Measurements from ENCODE around the gene FAM120B.
"Not testable (repeated sequence)": the region's sequence is repeated elsewhere in the genome, so short reads cannot be mapped to it uniquely, and the experiment has no call there.

Gene FAM120B

GRCh38 chr6:170381562-170381961 lies 75.0 kb downstream of the FAM120B start:
- Histone ChIP-seq H3K9ac (ENCODE audit: insufficient read length, low read depth) (no peak overlapping the region), H3K4me3 (ENCODE audit: insufficient read length, low read depth) (no peak overlapping the region), H3K27me3 (ENCODE audit: insufficient read depth, insufficient read length) (no peaks in the 10 kb centered on the region), H3K36me3 (ENCODE audit: insufficient read depth, insufficient read length, low read length) (peaks cover under 1% of the 10 kb centered on the region), H3K9me3 (ENCODE audit: insufficient read depth, low read length) (no peaks in the 10 kb centered on the region), H3K4me1 (ENCODE audit: insufficient read depth, insufficient read length) (peaks cover 2% of the 10 kb centered on the region)
- TF ChIP-seq YY1 (IDR thresholded peaks at IDR 0.05; ENCODE audit: insufficient read depth, insufficient read length) (no peak), ZNF274 (IDR thresholded peaks at IDR 0.05; ENCODE audit: low read depth, low read length) (no peak), SUZ12 (IDR thresholded peaks at IDR 0.05; ENCODE audit: extremely low read depth, insufficient read depth, insufficient read length) (no peak)
- DNase-seq (ENCODE audit: low read depth, low spot score) = no peak

- TF ChIP-seq YY1 (IDR thresholded peaks at IDR 0.05; ENCODE audit: insufficient read depth, insufficient read length) (no peak), SUZ12 (IDR thresholded peaks at IDR 0.05; ENCODE audit: extremely low read depth, insufficient read depth, insufficient read length) (no peak)
- H3K9me3 ChIP-seq (ENCODE audit: insufficient read depth, low read length) = no peaks in the 10 kb centered on the region
- H3K36me3 ChIP-seq (ENCODE audit: insufficient read depth, insufficient read length, low read length) = peaks cover 6% of the 10 kb centered on the region
- DNase-seq (ENCODE audit: low read depth, low spot score) = no peak
- H3K27me3 ChIP-seq (ENCODE audit: insufficient read depth, insufficient read length) = no peaks in the 10 kb centered on the region
- no peak overlapping the region for H3K9ac ChIP-seq (ENCODE audit: insufficient read length, low read depth)
- H3K4me1 ChIP-seq (ENCODE audit: insufficient read depth, insufficient read length) = peaks cover 2% of the 10 kb centered on the region
- H3K4me3 ChIP-seq (ENCODE audit: insufficient read length, low read depth) = no peak overlapping the region
These were observed 77.0 kb downstream of the FAM120B start for GRCh38 chr6:170383466-170384035.

GRCh38 chr6:170385506-170385905 lies 78.9 kb downstream of the FAM120B start:
- Histone ChIP-seq H3K4me1 (ENCODE audit: insufficient read depth, insufficient read length) (peaks cover 2% of the 10 kb centered on the region), H3K27me3 (ENCODE audit: insufficient read depth, insufficient read length) (no peaks in the 10 kb centered on the region), H3K9me3 (ENCODE audit: insufficient read depth, low read length) (no peaks in the 10 kb centered on the region), H3K36me3 (ENCODE audit: insufficient read depth, insufficient read length, low read length) (peaks cover 16% of the 10 kb centered on the region), H3K9ac (ENCODE audit: insufficient read length, low read depth) (no peak overlapping the region), H3K4me3 (ENCODE audit: insufficient read length, low read depth) (no peak overlapping the region)
- TF ChIP-seq YY1 (IDR thresholded peaks at IDR 0.05; ENCODE audit: insufficient read depth, insufficient read length) (no peak), SUZ12 (IDR thresholded peaks at IDR 0.05; ENCODE audit: extremely low read depth, insufficient read depth, insufficient read length) (no peak), ZNF274 (IDR thresholded peaks at IDR 0.05; ENCODE audit: low read depth, low read length) (no peak)
- DNase-seq (ENCODE audit: low read depth, low spot score) = no peak

GRCh38 chr6:170388113-170388512 lies 81.6 kb downstream of the FAM120B start:
- Histone ChIP-seq H3K4me1 (ENCODE audit: insufficient read depth, insufficient read length) (peaks cover 2% of the 10 kb centered on the region), H3K27me3 (ENCODE audit: insufficient read depth, insufficient read length) (no peaks in the 10 kb centered on the region), H3K4me3 (ENCODE audit: insufficient read length, low read depth) (no peak overlapping the region), H3K9ac (ENCODE audit: insufficient read length, low read depth) (no peak overlapping the region), H3K9me3 (ENCODE audit: insufficient read depth, low read length) (no peaks in the 10 kb centered on the region), H3K36me3 (ENCODE audit: insufficient read depth, insufficient read length, low read length) (peaks cover 22% of the 10 kb centered on the region)
- DNase-seq (ENCODE audit: low read depth, low spot score) = no peak
- TF ChIP-seq ZNF274 (IDR thresholded peaks at IDR 0.05; ENCODE audit: low read depth, low read length) (no peak), YY1 (IDR thresholded peaks at IDR 0.05; ENCODE audit: insufficient read depth, insufficient read length) (no peak), SUZ12 (IDR thresholded peaks at IDR 0.05; ENCODE audit: extremely low read depth, insufficient read depth, insufficient read length) (no peak)

- no peak for DNase-seq (ENCODE audit: low read depth, low spot score)
- Histone ChIP-seq H3K9me3 (ENCODE audit: insufficient read depth, low read length) (no peaks in the 10 kb centered on the region; the same call in 1 of the 2 replicates), H3K9ac (ENCODE audit: insufficient read length, low read depth) (no peak overlapping the region), H3K4me3 (ENCODE audit: insufficient read length, low read depth) (no peak overlapping the region), H3K4me1 (ENCODE audit: insufficient read depth, insufficient read length) (no peaks in the 10 kb centered on the region), H3K36me3 (ENCODE audit: insufficient read depth, insufficient read length, low read length) (peaks cover 62% of the 10 kb centered on the region), H3K27me3 (ENCODE audit: insufficient read depth, insufficient read length) (no peaks in the 10 kb centered on the region)
- TF ChIP-seq ZNF274 (IDR thresholded peaks at IDR 0.05; ENCODE audit: low read depth, low read length) (no peak), YY1 (IDR thresholded peaks at IDR 0.05; ENCODE audit: insufficient read depth, insufficient read length) (no peak), SUZ12 (IDR thresholded peaks at IDR 0.05; ENCODE audit: extremely low read depth, insufficient read depth, insufficient read length) (no peak)
These were observed 86.5 kb downstream of the FAM120B start for GRCh38 chr6:170393033-170393432.

GRCh38 chr6:170393807-170394399 lies 87.3 kb downstream of the FAM120B start:
- no peaks in the 10 kb centered on the region for H3K4me1 ChIP-seq (ENCODE audit: insufficient read depth, insufficient read length)
- H3K4me3 ChIP-seq (ENCODE audit: insufficient read length, low read depth) = no peak overlapping the region
- TF ChIP-seq SUZ12 (IDR thresholded peaks at IDR 0.05; ENCODE audit: extremely low read depth, insufficient read depth, insufficient read length) (no peak), YY1 (IDR thresholded peaks at IDR 0.05; ENCODE audit: insufficient read depth, insufficient read length) (no peak), ZNF274 (IDR thresholded peaks at IDR 0.05; ENCODE audit: low read depth, low read length) (no peak)
- H3K9me3 ChIP-seq (ENCODE audit: insufficient read depth, low read length) = no peaks in the 10 kb centered on the region; the same call in 1 of the 2 replicates
- no peak for DNase-seq (ENCODE audit: low read depth, low spot score)
- peaks cover 61% of the 10 kb centered on the region for H3K36me3 ChIP-seq (ENCODE audit: insufficient read depth, insufficient read length, low read length)
- H3K9ac ChIP-seq (ENCODE audit: insufficient read length, low read depth) = no peak overlapping the region
- H3K27me3 ChIP-seq (ENCODE audit: insufficient read depth, insufficient read length) = no peaks in the 10 kb centered on the region

- Histone ChIP-seq H3K27me3 (ENCODE audit: insufficient read depth, insufficient read length) (no peaks in the 10 kb centered on the region), H3K36me3 (ENCODE audit: insufficient read depth, insufficient read length, low read length) (peaks cover 52% of the 10 kb centered on the region), H3K4me1 (ENCODE audit: insufficient read depth, insufficient read length) (no peaks in the 10 kb centered on the region), H3K4me3 (ENCODE audit: insufficient read length, low read depth) (no peak overlapping the region), H3K9ac (ENCODE audit: insufficient read length, low read depth) (no peak overlapping the region), H3K9me3 (ENCODE audit: insufficient read depth, low read length) (no peaks in the 10 kb centered on the region; the same call in 1 of the 2 replicates)
- no peak for DNase-seq (ENCODE audit: low read depth, low spot score)
- TF ChIP-seq ZNF274 (IDR thresholded peaks at IDR 0.05; ENCODE audit: low read depth, low read length) = no peak
- TF ChIP-seq YY1 (IDR thresholded peaks at IDR 0.05; ENCODE audit: insufficient read depth, insufficient read length) = no peak
- TF ChIP-seq SUZ12 (IDR thresholded peaks at IDR 0.05; ENCODE audit: extremely low read depth, insufficient read depth, insufficient read length) = no peak
These were observed 88.4 kb downstream of the FAM120B start for GRCh38 chr6:170394980-170395379.

GRCh38 chr6:170398743-170399369 lies 92.3 kb downstream of the FAM120B start:
- peaks cover 42% of the 10 kb centered on the region for H3K36me3 ChIP-seq (ENCODE audit: insufficient read depth, insufficient read length, low read length)
- H3K9me3 ChIP-seq (ENCODE audit: insufficient read depth, low read length) = not testable (repeated sequence)

GRCh38 chr6:170399955-170400558 lies 93.5 kb downstream of the FAM120B start:
- not testable (repeated sequence) for H3K4me3 ChIP-seq (ENCODE audit: insufficient read length, low read depth); DNase-seq (ENCODE audit: low read depth, low spot score); H3K9me3 ChIP-seq (ENCODE audit: insufficient read depth, low read length); H3K9ac ChIP-seq (ENCODE audit: insufficient read length, low read depth); H3K27me3 ChIP-seq (ENCODE audit: insufficient read depth, insufficient read length)
- peaks cover 38% of the 10 kb centered on the region for H3K36me3 ChIP-seq (ENCODE audit: insufficient read depth, insufficient read length, low read length)
- H3K4me1 ChIP-seq (ENCODE audit: insufficient read depth, insufficient read length) = peaks cover 11% of the 10 kb centered on the region

More at GRCh38 chr6:170398743-170399369, 92.3 kb downstream of the FAM120B start:
- not testable (repeated sequence) for DNase-seq (ENCODE audit: low read depth, low spot score); H3K4me3 ChIP-seq (ENCODE audit: insufficient read length, low read depth); H3K27me3 ChIP-seq (ENCODE audit: insufficient read depth, insufficient read length); H3K9ac ChIP-seq (ENCODE audit: insufficient read length, low read depth)
- H3K4me1 ChIP-seq (ENCODE audit: insufficient read depth, insufficient read length) = peaks cover 11% of the 10 kb centered on the region
